ENCODE data around the gene NDFIP2.

- TF ChIP-seq, protein P1, sequence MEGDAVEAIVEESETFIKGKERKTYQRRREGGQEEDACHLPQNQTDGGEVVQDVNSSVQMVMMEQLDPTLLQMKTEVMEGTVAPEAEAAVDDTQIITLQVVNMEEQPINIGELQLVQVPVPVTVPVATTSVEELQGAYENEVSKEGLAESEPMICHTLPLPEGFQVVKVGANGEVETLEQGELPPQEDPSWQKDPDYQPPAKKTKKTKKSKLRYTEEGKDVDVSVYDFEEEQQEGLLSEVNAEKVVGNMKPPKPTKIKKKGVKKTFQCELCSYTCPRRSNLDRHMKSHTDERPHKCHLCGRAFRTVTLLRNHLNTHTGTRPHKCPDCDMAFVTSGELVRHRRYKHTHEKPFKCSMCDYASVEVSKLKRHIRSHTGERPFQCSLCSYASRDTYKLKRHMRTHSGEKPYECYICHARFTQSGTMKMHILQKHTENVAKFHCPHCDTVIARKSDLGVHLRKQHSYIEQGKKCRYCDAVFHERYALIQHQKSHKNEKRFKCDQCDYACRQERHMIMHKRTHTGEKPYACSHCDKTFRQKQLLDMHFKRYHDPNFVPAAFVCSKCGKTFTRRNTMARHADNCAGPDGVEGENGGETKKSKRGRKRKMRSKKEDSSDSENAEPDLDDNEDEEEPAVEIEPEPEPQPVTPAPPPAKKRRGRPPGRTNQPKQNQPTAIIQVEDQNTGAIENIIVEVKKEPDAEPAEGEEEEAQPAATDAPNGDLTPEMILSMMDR (IDR thresholded peaks at IDR 0.05 in 2 of 3, conservative IDR thresholded peaks at IDR 0.05 in 1 of 3; ENCODE audit: control insufficient read depth in 2 of 3, extremely low read depth in 1 of 3, insufficient read depth in 1 of 3, low read depth in 3 of 3, low read length in 3 of 3), result no peak
- TF ChIP-seq NFYB (IDR thresholded peaks at IDR 0.05; ENCODE audit: insufficient read depth, low read depth, low read length) (no peak), POLR2A (IDR thresholded peaks at IDR 0.05; ENCODE audit: low read depth, low read length) (no peak), MYB (IDR thresholded peaks at IDR 0.05; ENCODE audit: borderline replicate concordance, low read depth, low read length) (no peak), SMARCA5 (IDR thresholded peaks at IDR 0.05) (no peak), SIN3A (IDR thresholded peaks at IDR 0.05; ENCODE audit: low read depth, low read length) (no peak), ZSCAN29 (IDR thresholded peaks at IDR 0.05) (no peak), RBBP5 (conservative IDR thresholded peaks at IDR 0.05) (no peak), EP300 (IDR thresholded peaks at IDR 0.05; ENCODE audit: borderline replicate concordance in 1 of 2, control insufficient read depth in 1 of 2, low read depth in 2 of 2, low read length in 2 of 2) (no peak), BRCA1 (IDR thresholded peaks at IDR 0.05; ENCODE audit: low read depth, low read length) (no peak), CBX5 (IDR thresholded peaks at IDR 0.05; ENCODE audit: low read depth) (no peak), POLR2AphosphoS2 (IDR thresholded peaks at IDR 0.05; ENCODE audit: low read depth, low read length) (no peak), KAT2A (conservative IDR thresholded peaks at IDR 0.05; ENCODE audit: control insufficient read depth, low read depth, low read length) (no peak)
Observed at GRCh38 chr13:79432086-79432485, 48.9 kb upstream of the NDFIP2 start.
